Activated CD4-positive, alpha-beta T cell treated with anti-CD3 and anti-CD28 coated beads for 24 hours (primary cell): ENCODE results near the gene NOP53.
"Not testable (repeated sequence)": the region's sequence is repeated elsewhere in the genome, so short reads cannot be mapped to it uniquely, and the experiment has no call there.

Experiments used
- DNase-seq, 2 donors: peaks; one replicate each; pipeline ENCODE4 v3.0.0-alpha.2; 2020; ENCODE audit warnings: low read depth in 2 of 2

NOP53 gene

GRCh38 chr19:47718415-47719046, 26.8 kb upstream of the NOP53 start:
- not testable (repeated sequence) for DNase-seq

- DNase-seq = no peak
Measured at GRCh38 chr19:47719047-47719859, 26.1 kb upstream of the NOP53 start.

GRCh38 chr19:47720669-47721422, 24.5 kb upstream of the NOP53 start:
- DNase-seq = no peak

GRCh38 chr19:47723581-47723940, 21.8 kb upstream of the NOP53 start:
- no peak for DNase-seq

- DNase-seq = no peak
Measured at GRCh38 chr19:47725759-47726401, 19.5 kb upstream of the NOP53 start.

GRCh38 chr19:47726467-47726866, 18.9 kb upstream of the NOP53 start:
- no peak for DNase-seq

DNA sequence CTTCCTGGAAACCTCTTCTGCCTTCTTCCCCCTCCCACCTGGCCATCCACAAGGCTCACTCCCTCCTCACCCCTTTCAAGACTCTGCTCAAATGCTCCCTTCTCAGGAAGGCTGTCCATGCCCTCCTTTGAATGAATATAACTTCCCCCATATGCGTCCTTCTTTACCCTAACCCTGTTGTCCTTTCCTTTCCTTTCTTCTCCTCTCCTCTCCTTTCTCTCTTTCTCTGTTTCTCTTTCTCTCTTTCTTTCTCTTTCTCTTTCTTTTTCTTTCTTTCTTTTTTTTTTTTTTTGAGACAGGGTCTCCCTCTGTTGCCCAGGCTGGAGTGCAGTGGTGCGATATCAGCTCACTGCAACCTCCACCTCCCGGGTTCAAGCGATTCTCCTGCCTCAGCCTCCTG, 17.1 kb upstream of the NOP53 start:
- DNase-seq = not testable (repeated sequence)

GRCh38 chr19:47729468-47729798, 15.9 kb upstream of the NOP53 start:
- DNase-seq = no peak

GRCh38 chr19:47729799-47730520, 15.4 kb upstream of the NOP53 start:
- peak; percentile 32 to 51 for DNase-seq

DNA sequence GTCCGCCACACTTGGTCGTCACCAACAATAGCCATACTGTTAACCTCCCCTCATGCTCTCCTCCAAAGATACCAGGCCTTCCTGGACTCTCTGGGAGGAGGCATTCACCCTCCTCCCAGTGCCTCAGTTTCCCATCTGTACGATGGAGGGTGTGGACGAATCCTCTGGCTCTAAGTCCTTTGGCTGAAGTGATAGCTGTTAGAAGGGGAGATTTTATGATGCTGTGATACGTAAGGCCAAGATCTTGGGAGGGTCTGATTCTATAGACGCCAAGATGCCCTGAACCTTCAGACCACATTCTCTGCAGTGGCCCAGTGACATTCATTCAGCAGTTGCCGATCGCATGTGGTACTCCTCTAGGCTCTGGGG, 14.8 kb upstream of the NOP53 start:
- no peak for DNase-seq

GRCh38 chr19:47730910-47731309, 14.4 kb upstream of the NOP53 start:
- no peak for DNase-seq

GRCh38 chr19:47735131-47735530, 10.2 kb upstream of the NOP53 start:
- no peak for DNase-seq

- DNase-seq = no peak
Measured at GRCh38 chr19:47740866-47741519, 4.4 kb upstream of the NOP53 start.

DNA sequence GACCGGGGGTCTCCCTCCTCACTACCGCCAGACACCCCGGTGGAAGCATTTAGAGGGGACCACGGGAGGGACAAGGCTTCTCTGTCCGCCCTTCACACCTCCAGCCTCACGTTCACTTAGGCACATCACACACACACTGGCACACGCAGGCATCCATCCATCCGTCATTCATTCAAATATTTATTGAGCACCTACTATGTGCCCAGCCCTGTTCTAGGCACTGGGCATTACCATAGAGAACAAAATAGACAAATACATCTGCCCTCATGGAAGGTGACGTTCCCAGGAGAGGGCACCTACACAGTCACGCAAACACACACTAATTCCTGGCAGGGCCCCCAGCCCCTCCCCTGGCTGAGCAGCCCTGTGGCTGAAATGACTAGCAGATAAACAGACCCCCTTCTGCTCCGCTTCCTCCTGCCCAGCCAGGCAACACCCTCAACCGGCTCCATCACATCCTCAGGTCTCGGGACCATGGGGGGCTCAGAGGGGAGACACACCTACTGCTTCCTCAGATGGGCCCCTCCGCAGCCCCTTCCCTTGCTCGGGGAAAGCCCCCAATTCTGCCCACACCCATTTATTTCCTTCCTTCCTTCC, 3.7 kb upstream of the NOP53 start:
- no peak for DNase-seq

DNA sequence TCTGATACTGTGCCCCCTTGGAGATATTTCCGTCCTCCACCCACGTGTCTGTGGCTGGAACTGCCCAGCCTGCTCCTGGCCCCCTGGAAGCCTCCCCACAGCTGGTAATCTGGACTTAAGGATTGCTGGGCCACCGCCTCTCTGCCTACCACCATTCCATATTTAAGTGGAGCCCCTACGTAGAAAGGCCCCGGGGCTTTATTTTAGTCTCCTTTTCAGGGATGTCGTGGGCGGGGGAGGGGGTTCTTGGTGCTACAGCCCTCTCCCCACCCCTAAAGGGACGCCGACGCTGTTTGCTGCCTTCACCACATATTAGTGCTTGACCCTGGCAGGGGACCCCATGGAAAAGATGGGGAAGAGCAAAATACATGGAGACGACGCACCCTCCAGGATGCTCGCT, 2.7 kb upstream of the NOP53 start:
- DNase-seq = no peak

DNA sequence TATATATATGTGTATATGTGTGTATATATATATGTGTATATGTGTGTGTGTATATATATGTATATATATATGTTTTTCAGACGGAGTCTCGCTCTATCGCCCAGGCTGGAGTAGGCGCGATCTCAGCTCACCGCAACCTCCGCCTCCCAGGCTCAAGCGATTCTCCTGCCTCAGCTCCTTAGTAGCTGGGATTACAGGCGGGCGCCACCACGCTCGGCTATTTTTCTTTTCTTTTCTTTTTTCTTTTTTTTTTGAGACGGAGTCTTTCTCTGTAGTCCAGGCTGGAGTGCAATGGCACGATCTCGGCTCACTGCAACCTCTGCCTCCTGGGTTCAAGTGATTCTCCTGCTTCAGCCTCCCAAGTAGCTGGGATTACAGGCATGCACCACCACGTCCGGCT, 783 bp downstream of the NOP53 start:
- not testable (repeated sequence) for DNase-seq

- no peak for DNase-seq
Measured at GRCh38 chr19:47749326-47749725, 4.0 kb downstream of the NOP53 start.

DNA sequence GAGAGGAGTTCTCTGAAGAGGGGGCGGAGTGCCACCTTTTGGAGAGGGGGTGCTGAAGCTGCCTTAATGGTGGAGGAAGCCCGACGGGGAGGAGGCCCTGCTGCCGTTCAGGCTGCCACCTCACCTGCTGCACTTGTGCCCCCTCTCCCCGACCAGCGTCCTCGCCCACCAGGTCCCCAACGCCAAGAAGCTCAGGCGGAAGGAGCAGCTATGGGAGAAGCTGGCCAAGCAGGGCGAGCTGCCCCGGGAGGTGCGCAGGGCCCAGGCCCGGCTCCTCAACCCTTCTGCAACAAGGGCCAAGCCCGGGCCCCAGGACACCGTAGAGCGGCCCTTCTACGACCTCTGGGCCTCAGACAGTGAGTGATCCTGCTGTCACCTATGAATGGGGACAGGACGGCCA, 5.4 kb downstream of the NOP53 start:
- no peak for DNase-seq

- DNase-seq = no peak
Measured at GRCh38 chr19:47752440-47753211, 7.3 kb downstream of the NOP53 start.
